SK-N-SH treated with all-trans-retinoic acid at 6 μM for 48 hours (cell line): Measurements from ENCODE around the gene PAIP1.
"Not testable (repeated sequence)": the region's sequence is repeated elsewhere in the genome, so short reads cannot be mapped to it uniquely, and the experiment has no call there.

Source experiments
- ATAC-seq: fragments of 200-7000 bp; cut with Tn5 transposase; 3 replicates; pipeline ENCODE4 v1.9.1; 2020; ENCODE audit warnings: mild to moderate bottlenecking, moderate library complexity
- ARNTL ChIP-seq: fragments of 450-650 bp; formaldehyde crosslinking; IDR thresholded peaks from 2 replicates; pipeline ENCODE4 v1.5.0; 2020; ENCODE audit warnings: low read depth, mild to moderate bottlenecking, moderate library complexity, borderline replicate concordance
- ESRRG ChIP-seq: fragments of 250-450 bp; sonication (Bioruptor Pico); IDR thresholded peaks from 2 replicates; pipeline ENCODE4 v1.6.1; 2021; ENCODE audit warnings: mild to moderate bottlenecking
- GLIS3 ChIP-seq: fragments of 250-450 bp; sonication (Bioruptor Pico); IDR thresholded peaks from 2 replicates; pipeline ENCODE4 v1.5.0; 2020; ENCODE audit warnings: mild to moderate bottlenecking, moderate library complexity
- ISL1 ChIP-seq: fragments of 250-450 bp; sonication (Bioruptor Pico); IDR thresholded peaks from 2 replicates; pipeline ENCODE4 v2.1.2; 2022; ENCODE audit warnings: mild to moderate bottlenecking, moderate library complexity
- OSR1 ChIP-seq: fragments of 250-450 bp; sonication (Bioruptor Pico); IDR thresholded peaks from 2 replicates; pipeline ENCODE4 v1.8.0; 2022; ENCODE audit warnings: moderate library complexity, mild to moderate bottlenecking, inconsistent platforms
- PATZ1 ChIP-seq: fragments of 250-450 bp; sonication (Bioruptor Pico); IDR thresholded peaks from 2 replicates; pipeline ENCODE4 v1.8.0; 2020; ENCODE audit warnings: mild to moderate bottlenecking, moderate library complexity, borderline replicate concordance
- POU6F1 ChIP-seq: fragments of 250-450 bp; sonication (Bioruptor Pico); IDR thresholded peaks from 2 replicates; pipeline ENCODE4 v1.8.0; 2021; ENCODE audit warnings: low read depth, mild to moderate bottlenecking, moderate library complexity, borderline replicate concordance
- PPARA ChIP-seq: fragments of 250-450 bp; sonication (Bioruptor Pico); IDR thresholded peaks from 2 replicates; pipeline ENCODE4 v1.5.0; 2020; ENCODE audit warnings: mild to moderate bottlenecking, borderline replicate concordance
- RARB ChIP-seq: fragments of 250-450 bp; sonication (Bioruptor Pico); IDR thresholded peaks from 2 replicates; pipeline ENCODE4 v1.8.0; 2021; ENCODE audit warnings: mild to moderate bottlenecking, moderate library complexity
- SNAI2 ChIP-seq: fragments of 250-450 bp; sonication (Bioruptor Pico); IDR thresholded peaks from 2 replicates; pipeline ENCODE4 v1.5.0; 2020; ENCODE audit warnings: mild to moderate bottlenecking, moderate library complexity
- TOX ChIP-seq: fragments of 250-450 bp; sonication (Bioruptor Pico); IDR thresholded peaks from 2 replicates; pipeline ENCODE4 v1.8.0; 2021; ENCODE audit warnings: mild to moderate bottlenecking, moderate library complexity, borderline replicate concordance
- TSHZ2 ChIP-seq: fragments of 250-450 bp; sonication (Bioruptor Pico); IDR thresholded peaks from 2 replicates; pipeline ENCODE4 v1.5.0; 2020; ENCODE audit warnings: mild to moderate bottlenecking, moderate library complexity
- ZC3H10 ChIP-seq: fragments of 250-450 bp; sonication (Bioruptor Pico); IDR thresholded peaks from 2 replicates; pipeline ENCODE4 v1.5.1; 2021; ENCODE audit warnings: mild to moderate bottlenecking, moderate library complexity
- ZFP30 ChIP-seq: fragments of 450-650 bp; formaldehyde crosslinking; IDR thresholded peaks from 2 replicates; pipeline ENCODE4 v1.5.0; 2022; ENCODE audit warnings: mild to moderate bottlenecking, moderate library complexity
- ZNF565 ChIP-seq: fragments of 450-650 bp; formaldehyde crosslinking; conservative IDR thresholded peaks from 2 replicates; pipeline ENCODE4 v1.5.0; 2020; ENCODE audit warnings: low read depth, mild to moderate bottlenecking, moderate library complexity
- ZNF70 ChIP-seq: fragments of 450-650 bp; formaldehyde crosslinking; IDR thresholded peaks from 2 replicates; pipeline ENCODE4 v1.5.0; 2020; ENCODE audit warnings: mild to moderate bottlenecking, moderate library complexity
- ZNF8 ChIP-seq: fragments of 450-650 bp; formaldehyde crosslinking; IDR thresholded peaks from 2 replicates; pipeline ENCODE4 v1.5.0; 2020; ENCODE audit warnings: mild to moderate bottlenecking, moderate library complexity
- TF ChIP-seq, protein P1 (sequence below): fragments of 250-450 bp; sonication (Bioruptor Pico); IDR thresholded peaks from 2 replicates; pipeline ENCODE4 v1.5.1; 2021; ENCODE audit warnings: mild to moderate bottlenecking, moderate library complexity
- TF ChIP-seq, protein P2 (sequence below): fragments of 250-450 bp; sonication (Bioruptor Pico); IDR thresholded peaks from 2 replicates; pipeline ENCODE4 v1.5.1; 2020; ENCODE audit warnings: low read depth, mild to moderate bottlenecking, moderate library complexity

The PAIP1 gene

DNA sequence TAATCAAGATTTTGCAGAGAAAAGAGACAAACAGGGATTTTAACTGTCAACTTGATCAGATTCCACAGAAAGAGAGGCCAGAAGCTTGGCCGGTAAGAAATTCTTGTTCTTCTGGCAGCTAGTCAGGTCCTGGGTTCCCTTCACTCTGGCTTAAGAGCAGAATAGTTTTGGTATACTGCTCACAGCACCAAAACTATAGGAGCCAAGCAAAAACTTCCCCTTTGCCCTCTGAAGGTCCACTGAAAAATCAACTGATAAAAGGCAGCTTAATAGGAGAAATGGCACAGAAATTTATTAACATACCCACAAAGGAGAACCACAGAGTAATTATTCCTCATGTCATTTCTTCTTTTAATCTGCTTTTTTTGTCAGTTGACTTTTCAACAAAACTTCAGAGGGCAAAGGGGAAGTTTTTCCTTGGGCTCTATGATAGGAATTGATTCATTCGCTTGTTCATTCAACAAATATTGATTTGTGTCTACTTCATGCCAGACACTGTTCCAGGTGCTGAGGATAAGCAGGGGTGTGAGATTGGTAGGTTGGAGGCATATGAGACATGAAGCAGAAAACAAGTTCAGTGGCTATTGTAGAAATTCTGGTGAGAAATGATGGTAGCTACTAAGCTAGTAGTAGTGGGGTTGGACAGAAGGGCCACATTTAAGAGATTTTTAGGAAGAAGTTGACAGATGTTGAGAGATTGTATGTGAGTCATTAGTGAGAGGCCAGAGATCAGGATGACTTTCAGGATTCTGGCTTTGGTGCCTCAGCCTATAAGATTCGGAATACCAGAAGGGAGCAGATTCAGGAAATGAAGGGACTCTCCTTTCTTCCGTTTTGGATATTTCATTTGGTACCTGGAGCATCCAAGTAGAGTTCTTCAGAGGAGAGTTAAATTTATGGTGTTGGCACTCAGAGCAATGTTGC is 25.5 kb upstream of the PAIP1 start:
- ATAC-seq: no peak
- no peak for TF ChIP-seq PPARA (CRISPR knock-in tag)
- TF ChIP-seq GLIS3 (CRISPR knock-in tag): no peak
- TF ChIP-seq, all 23 proteins: peak for 0

DNA sequence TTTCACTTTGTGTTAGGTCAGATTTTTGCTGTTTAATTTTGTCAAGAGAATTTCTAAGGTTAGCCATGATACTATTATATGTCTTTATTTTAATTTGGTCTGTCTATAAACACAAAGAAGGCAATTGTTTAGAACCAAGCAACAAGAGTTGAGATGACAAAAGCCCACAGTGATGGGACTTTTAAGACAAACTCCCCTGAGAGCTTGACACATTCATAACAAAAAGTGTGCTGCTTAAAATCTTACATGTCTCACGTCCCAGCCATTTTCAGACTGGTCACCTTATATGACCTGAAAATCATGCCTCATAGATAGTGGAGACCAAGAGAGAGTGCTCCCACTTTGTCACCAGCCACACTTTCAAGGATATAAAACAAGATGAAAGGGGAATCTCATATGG is 24.5 kb upstream of the PAIP1 start:
- no peak for ATAC-seq
- TF ChIP-seq GLIS3 (CRISPR knock-in tag) (no peak), PPARA (CRISPR knock-in tag) (no peak), PATZ1 (no peak), ZNF70 (CRISPR knock-in tag) (no peak), ISL1 (CRISPR knock-in tag) (no peak), ZNF565 (CRISPR knock-in tag) (no peak), TSHZ2 (CRISPR knock-in tag) (no peak), RARB (CRISPR knock-in tag) (no peak), ZC3H10 (no peak), OSR1 (no peak), SNAI2 (CRISPR knock-in tag) (no peak), ESRRG (CRISPR knock-in tag) (no peak), ZNF8 (no peak), ARNTL (CRISPR knock-in tag) (no peak)
- TF ChIP-seq, protein P1, sequence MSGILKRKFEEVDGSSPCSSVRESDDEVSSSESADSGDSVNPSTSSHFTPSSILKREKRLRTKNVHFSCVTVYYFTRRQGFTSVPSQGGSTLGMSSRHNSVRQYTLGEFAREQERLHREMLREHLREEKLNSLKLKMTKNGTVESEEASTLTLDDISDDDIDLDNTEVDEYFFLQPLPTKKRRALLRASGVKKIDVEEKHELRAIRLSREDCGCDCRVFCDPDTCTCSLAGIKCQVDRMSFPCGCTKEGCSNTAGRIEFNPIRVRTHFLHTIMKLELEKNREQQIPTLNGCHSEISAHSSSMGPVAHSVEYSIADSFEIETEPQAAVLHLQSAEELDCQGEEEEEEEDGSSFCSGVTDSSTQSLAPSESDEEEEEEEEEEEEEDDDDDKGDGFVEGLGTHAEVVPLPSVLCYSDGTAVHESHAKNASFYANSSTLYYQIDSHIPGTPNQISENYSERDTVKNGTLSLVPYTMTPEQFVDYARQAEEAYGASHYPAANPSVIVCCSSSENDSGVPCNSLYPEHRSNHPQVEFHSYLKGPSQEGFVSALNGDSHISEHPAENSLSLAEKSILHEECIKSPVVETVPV (CRISPR knock-in tag): no peak

DNA sequence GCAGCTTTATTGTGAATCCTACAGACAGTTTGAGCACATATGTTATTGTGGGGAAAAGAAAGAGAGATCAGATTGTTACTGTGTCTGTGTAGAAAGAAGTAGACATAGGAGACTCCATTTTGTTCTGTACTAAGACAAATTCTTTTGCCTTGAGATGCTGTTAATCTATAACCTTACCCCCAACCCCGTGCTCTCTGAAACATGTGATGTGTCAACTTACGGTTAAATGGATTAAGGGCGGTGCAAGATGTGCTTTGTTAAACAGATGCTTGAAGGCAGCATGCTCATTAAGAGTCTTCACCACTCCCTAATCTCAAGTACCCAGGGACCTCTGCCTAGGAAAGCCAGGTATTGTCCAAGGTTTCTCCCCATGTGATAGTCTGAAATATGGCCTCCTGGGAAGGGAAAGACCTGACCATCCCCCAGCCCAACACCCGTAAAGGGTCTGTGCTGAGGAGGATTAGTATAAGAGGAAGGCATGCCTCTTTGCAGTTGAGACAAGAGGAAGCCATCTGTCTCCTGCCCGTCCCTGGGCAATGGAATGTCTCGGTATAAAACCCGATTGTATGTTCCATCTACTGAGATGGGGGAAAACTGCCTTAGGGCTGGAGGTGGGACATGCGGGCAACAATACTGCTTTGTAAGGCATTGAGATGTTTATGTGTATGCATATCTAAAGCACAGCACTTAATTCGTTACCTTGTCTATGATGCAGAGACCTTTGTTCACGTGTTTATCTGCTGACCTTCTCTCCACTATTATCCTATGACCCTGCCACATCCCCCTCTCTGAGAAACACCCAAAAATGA is 23.7 kb upstream of the PAIP1 start:
- not testable (repeated sequence) for ATAC-seq

DNA sequence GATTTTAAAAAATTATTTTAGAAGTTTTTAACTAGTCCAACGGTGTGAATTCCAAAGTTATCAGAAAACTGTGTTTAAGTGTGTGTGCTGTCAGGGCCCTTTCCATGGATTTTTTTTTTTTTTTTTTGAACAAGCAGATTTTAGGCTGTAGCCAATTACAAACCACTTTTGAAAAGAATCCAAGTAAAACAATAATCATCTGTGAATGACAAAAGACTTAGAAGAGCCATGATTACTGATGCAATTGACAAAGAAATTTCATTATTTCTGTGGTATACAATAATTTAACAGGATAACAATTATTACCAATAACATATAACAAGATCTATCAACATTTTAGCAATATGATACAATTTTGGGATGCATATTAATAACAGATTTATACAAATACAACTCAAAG is 16.2 kb upstream of the PAIP1 start:
- TF ChIP-seq ZFP30: no peak
- TF ChIP-seq ISL1 (CRISPR knock-in tag): no peak
- TF ChIP-seq ZNF70 (CRISPR knock-in tag): no peak
- no peak for TF ChIP-seq PPARA (CRISPR knock-in tag)
- TF ChIP-seq ZC3H10: no peak
- TF ChIP-seq, protein P2, sequence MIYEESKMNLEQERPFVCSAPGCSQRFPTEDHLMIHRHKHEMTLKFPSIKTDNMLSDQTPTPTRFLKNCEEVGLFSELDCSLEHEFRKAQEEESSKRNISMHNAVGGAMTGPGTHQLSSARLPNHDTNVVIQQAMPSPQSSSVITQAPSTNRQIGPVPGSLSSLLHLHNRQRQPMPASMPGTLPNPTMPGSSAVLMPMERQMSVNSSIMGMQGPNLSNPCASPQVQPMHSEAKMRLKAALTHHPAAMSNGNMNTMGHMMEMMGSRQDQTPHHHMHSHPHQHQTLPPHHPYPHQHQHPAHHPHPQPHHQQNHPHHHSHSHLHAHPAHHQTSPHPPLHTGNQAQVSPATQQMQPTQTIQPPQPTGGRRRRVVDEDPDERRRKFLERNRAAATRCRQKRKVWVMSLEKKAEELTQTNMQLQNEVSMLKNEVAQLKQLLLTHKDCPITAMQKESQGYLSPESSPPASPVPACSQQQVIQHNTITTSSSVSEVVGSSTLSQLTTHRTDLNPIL (CRISPR knock-in tag): no peak
- no peak for TF ChIP-seq POU6F1 (CRISPR knock-in tag)
- TF ChIP-seq TOX (CRISPR knock-in tag): no peak
- ATAC-seq: no peak
